GM23248 (cell line): Measurements from ENCODE around the gene ZNF709. TPM values are rescaled to one million over a fixed set of nuclear protein-coding genes. Genes with fewer than 3 reads are reported as not detected.
"Not testable (repeated sequence)": the region's sequence is repeated elsewhere in the genome, so short reads cannot be mapped to it uniquely, and the experiment has no call there.

ENCODE experiments used
- DNase-seq: peaks from one replicate; pipeline ENCODE4 v3.0.0-alpha.2; 2015
- H2AFZ ChIP-seq: fragments of 200-600 bp; sonication (generic); 2 replicates; pipeline ENCODE4 v1.6.1; 2016; ENCODE audit warnings: antibody characterized with exemption
- H3F3A ChIP-seq: fragments of 200-600 bp; sonication (generic); 2 replicates; pipeline ENCODE4 v1.6.1; 2016; ENCODE audit warnings: mild to moderate bottlenecking, antibody characterized with exemption, mixed run types; ENCODE audit not compliant: insufficient read depth
- H3K27ac ChIP-seq: fragments of 200-600 bp; sonication (generic); 2 replicates; pipeline ENCODE4 v1.5.1; 2016; ENCODE audit warnings: mild to moderate bottlenecking
- H3K27me3 ChIP-seq: fragments of 200-600 bp; sonication (generic); replicated peaks from 2 replicates; pipeline ENCODE4 v1.6.1; 2016; ENCODE audit warnings: mild to moderate bottlenecking; ENCODE audit not compliant: insufficient read depth
- H3K36me3 ChIP-seq: fragments of 200-600 bp; sonication (generic); 2 replicates; pipeline ENCODE4 v1.6.1; 2016; ENCODE audit warnings: low read depth, mild to moderate bottlenecking
- H3K4me1 ChIP-seq: fragments of 200-600 bp; sonication (generic); 2 replicates; pipeline ENCODE4 v1.6.1; 2016; ENCODE audit warnings: mild to moderate bottlenecking; ENCODE audit not compliant: insufficient read depth
- H3K4me2 ChIP-seq: fragments of 200-600 bp; sonication (generic); one replicate; pipeline ENCODE4 v1.6.1; 2016; ENCODE audit warnings: mild to moderate bottlenecking; ENCODE audit not compliant: unreplicated experiment
- H3K4me3 ChIP-seq: fragments of 200-600 bp; sonication (generic); 2 replicates; pipeline ENCODE4 v1.5.1; 2016; ENCODE audit warnings: mild to moderate bottlenecking
- H3K79me2 ChIP-seq: fragments of 200-600 bp; sonication (generic); 2 replicates; pipeline ENCODE4 v1.6.1; 2016; ENCODE audit warnings: mild to moderate bottlenecking; ENCODE audit not compliant: insufficient read depth
- H3K9ac ChIP-seq: fragments of 200-600 bp; sonication (generic); 2 replicates; pipeline ENCODE4 v1.6.1; 2016; ENCODE audit warnings: mild to moderate bottlenecking
- H3K9me2 ChIP-seq: fragments of 200-600 bp; sonication (generic); 2 replicates; pipeline ENCODE4 v1.6.1; 2016; ENCODE audit warnings: mixed run types, mild to moderate bottlenecking, moderate library complexity; ENCODE audit not compliant: insufficient read depth
- H3K9me3 ChIP-seq: fragments of 200-600 bp; sonication (generic); one replicate; pipeline ENCODE4 v1.6.1; 2017; ENCODE audit warnings: low read depth
- H4K20me1 ChIP-seq: fragments of 200-600 bp; sonication (generic); 2 replicates; pipeline ENCODE4 v1.6.0; 2016; ENCODE audit not compliant: insufficient read depth
- EZH2 ChIP-seq: fragments of 200-600 bp; sonication (generic); IDR thresholded peaks from 2 replicates; pipeline ENCODE4 v1.6.1; 2018; ENCODE audit warnings: antibody characterized with exemption, mild to moderate bottlenecking; ENCODE audit not compliant: insufficient read depth, poor library complexity, severe bottlenecking
- EZH2phosphoT487 ChIP-seq: fragments of 200-600 bp; sonication (generic); IDR thresholded peaks from 2 replicates; pipeline ENCODE4 v1.6.1; 2018; ENCODE audit warnings: antibody characterized with exemption, moderate library complexity, mild to moderate bottlenecking, low read depth; ENCODE audit not compliant: insufficient read depth
- WGBS, 2 experiments: methylation state at CpG; one replicate each; pipeline ENCODE4 v1.1.6; 2015 to 2017; ENCODE audit warnings: low lambda C conversion rate in 2 of 2, low coverage in 1 of 2; ENCODE audit errors: missing lambda C conversion rate in 2 of 2; 5-methylcytosine and 5-hydroxymethylcytosine counted together
- in situ Hi-C: fragments of 300-500 bp; cut with MboI; formaldehyde crosslinking; loops from 2 replicates; pipeline ENCODE4 v1.15.0; 2020
- polyA plus RNA-seq: library from polyadenylated mRNA; unstranded; fragments of >200 nt; fragmentation: Nextera tagmentation; extraction: Ambion mirVana; gene quantifications from 2 replicates; pipeline ENCODE4 v1.2.1, GENCODE V29; 2016
- small RNA-seq: library from RNA; depleted of rRNA; stranded (forward); fragments of <200 nt; gene quantifications from one replicate; pipeline ENCODE3, GENCODE V24; 2014; ENCODE audit warnings: low read depth, low replicate concordance
- total RNA-seq: library from RNA; depleted of rRNA; stranded (reverse); fragments of >200 nt; shearing (Covaris generic); gene quantifications from 2 replicates; pipeline ENCODE4 v1.2.3, GENCODE V29; 2014; rRNA removed

Gene ZNF709
- total and polyA plus RNA-seq, 2 experiments from 2014 or later = 1.1 to 2.7 TPM

DNA sequence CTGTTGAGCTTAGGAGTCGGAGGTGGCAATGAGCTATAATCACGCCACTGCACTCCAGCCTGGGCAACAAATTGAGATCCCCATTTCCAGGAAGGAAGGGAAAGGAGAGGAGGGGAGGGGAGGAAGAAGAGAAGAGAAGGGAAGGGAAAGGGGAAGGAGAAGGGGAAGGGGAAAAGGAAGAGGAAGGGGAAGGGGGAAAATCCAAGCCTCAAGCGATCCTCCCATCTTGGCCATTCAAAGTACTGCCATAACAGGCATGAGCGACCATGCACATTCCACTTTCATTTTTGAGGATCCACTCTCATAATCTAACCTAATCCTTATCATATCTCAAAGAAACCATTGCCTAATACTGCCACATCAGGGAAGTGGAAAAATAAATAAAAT is 58.7 kb downstream of the ZNF709 start:
- 92 to 97% methylated on average over 4 of the region's 4 CpGs for WGBS, 2 experiments
- Histone ChIP-seq H3K9me3 (no peaks in the 10 kb centered on the region), H2AFZ (no peak overlapping the region), H3K9me2 (no peaks in the 10 kb centered on the region), H3K4me2 (no peak overlapping the region), H3F3A (no peaks in the 10 kb centered on the region), H3K79me2 (no peaks in the 10 kb centered on the region), H3K27me3 (no peaks in the 10 kb centered on the region), H3K27ac (no peak overlapping the region), H4K20me1 (no peaks in the 10 kb centered on the region), H3K4me1 (no peaks in the 10 kb centered on the region), H3K9ac (no peak overlapping the region), H3K36me3 (no peaks in the 10 kb centered on the region; the same call in 1 of the 2 replicates), H3K4me3 (no peak overlapping the region)
- TF ChIP-seq EZH2phosphoT487 (no peak), EZH2 (no peak)
- no peak for DNase-seq
- in situ Hi-C loops = no loop called here

DNA sequence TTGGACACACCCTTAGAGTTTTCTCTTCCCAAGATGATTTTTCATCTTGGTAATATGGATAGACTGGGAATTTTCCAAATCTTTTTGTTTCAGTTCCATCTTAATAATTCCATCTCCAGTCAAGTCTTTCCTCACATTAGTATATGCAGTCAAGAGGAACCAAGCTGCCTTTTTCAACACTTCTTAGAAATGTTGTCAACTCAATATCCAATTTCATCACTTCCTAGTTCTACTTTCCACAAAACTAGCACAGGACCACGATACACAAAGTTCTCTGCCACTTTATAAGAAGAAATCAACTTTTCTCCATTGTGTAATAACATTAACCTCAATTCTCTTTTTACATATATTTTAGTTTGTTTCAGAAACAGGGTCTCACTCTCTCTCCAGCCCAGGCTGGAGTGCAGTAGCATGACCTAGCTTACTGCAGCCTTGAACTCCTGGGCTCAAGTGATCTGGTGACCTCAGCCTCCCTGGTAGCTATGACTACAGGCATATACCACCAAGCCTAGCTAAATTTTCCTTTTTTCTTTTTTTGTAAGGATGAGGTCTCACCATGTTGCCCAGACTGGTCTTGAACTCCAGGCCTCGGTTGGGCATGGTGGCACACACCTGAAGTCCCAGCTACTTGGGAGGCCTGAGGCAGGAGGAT is 59.3 kb downstream of the ZNF709 start:
- no peak overlapping the region for H3K27ac ChIP-seq
- H3K9me3 ChIP-seq = no peaks in the 10 kb centered on the region
- H3K79me2 ChIP-seq = no peaks in the 10 kb centered on the region
- H3F3A ChIP-seq = no peaks in the 10 kb centered on the region
- no peak overlapping the region for H3K4me2 ChIP-seq
- WGBS, 2 experiments = 90 to 96% methylated on average over 2 of the region's 2 CpGs
- no peaks in the 10 kb centered on the region; the same call in 1 of the 2 replicates for H3K36me3 ChIP-seq
- TF ChIP-seq EZH2 (no peak), EZH2phosphoT487 (no peak)
- no peaks in the 10 kb centered on the region for H3K4me1 ChIP-seq
- no peak overlapping the region for H3K9ac ChIP-seq
- no peaks in the 10 kb centered on the region for H3K9me2 ChIP-seq
- in situ Hi-C loops = no loop called here
- DNase-seq = no peak
- no peaks in the 10 kb centered on the region for H3K27me3 ChIP-seq
- H3K4me3 ChIP-seq = no peak overlapping the region
- H2AFZ ChIP-seq = no peak overlapping the region
- no peaks in the 10 kb centered on the region for H4K20me1 ChIP-seq

DNA sequence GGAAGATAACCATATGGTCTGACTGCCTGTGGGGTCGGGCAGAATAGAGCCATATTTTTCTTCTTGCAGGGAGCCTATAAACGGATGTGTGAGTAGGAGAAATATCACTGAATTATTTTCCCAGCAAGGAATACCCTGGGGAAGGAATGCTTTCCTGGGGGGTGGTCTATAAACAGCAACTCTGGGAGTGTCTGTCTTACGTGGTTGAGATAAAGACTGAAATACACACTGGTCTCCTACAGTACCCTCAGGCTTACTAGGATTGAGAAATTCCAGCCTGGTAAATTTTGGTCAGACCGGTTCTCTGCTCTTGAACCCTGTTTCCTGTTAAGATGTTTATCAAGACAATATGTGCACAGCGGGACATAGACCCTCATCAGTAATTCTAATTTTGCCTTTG is 67.3 kb downstream of the ZNF709 start:
- H3K27ac ChIP-seq, in situ Hi-C loops: not testable (repeated sequence)
- WGBS, 2 experiments = 89 to 90% methylated on average over 5 of the region's 5 CpGs

DNA sequence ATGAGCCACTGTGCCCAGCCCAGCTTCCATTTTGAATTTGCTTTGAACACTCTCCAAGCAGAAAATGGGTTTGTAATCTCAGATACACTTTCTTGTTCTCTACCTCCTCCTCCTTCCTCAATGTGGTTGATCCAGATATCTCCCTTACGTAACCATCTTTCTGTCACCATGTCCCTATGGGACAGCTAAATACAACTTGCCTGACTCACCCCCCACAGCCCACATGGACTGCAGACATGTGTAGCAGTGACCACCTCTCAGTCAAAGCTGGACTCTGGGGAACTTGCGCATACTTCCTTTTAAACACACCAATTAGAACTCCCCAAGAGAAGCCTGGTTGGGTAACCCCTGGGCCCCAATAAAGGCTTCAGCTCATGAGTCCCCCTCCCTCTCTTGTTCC is 72.7 kb downstream of the ZNF709 start:
- H3K4me1 ChIP-seq = no peaks in the 10 kb centered on the region
- 84 to 86% methylated on average over 2 of the region's 2 CpGs for WGBS, 2 experiments
- no peaks in the 10 kb centered on the region for H3K79me2 ChIP-seq
- no peaks in the 10 kb centered on the region for H4K20me1 ChIP-seq
- H3K9me3 ChIP-seq = no peaks in the 10 kb centered on the region
- in situ Hi-C loops = no loop called here
- no peak overlapping the region for H3K4me3 ChIP-seq
- no peak overlapping the region for H3K9ac ChIP-seq
- TF ChIP-seq EZH2 (no peak), EZH2phosphoT487 (no peak)
- no peak overlapping the region for H2AFZ ChIP-seq
- H3K27me3 ChIP-seq = no peaks in the 10 kb centered on the region
- H3K36me3 ChIP-seq = no peaks in the 10 kb centered on the region
- DNase-seq = no peak
- no peaks in the 10 kb centered on the region for H3K9me2 ChIP-seq
- no peak overlapping the region for H3K27ac ChIP-seq
- H3F3A ChIP-seq = no peaks in the 10 kb centered on the region
- no peak overlapping the region for H3K4me2 ChIP-seq

More for the DNA sequence above, 67.3 kb downstream of the ZNF709 start:
- H3K9ac ChIP-seq, H3F3A ChIP-seq, H3K4me2 ChIP-seq, H3K79me2 ChIP-seq, H2AFZ ChIP-seq, H3K36me3 ChIP-seq, H3K27me3 ChIP-seq, H3K4me1 ChIP-seq, H3K9me3 ChIP-seq, H4K20me1 ChIP-seq, DNase-seq, H3K4me3 ChIP-seq, H3K9me2 ChIP-seq: not testable (repeated sequence)

Small RNA genes within 50 kb of the gene (small RNA-seq; reads per million reads assigned to genes)
- gene MTCO1P27 (not detected), gene PPIAP20 (not detected)

Other genes with a start within 250 kb of the ZNF709 start
- gene ZNF44, start 189.9 kb downstream of the ZNF709 start, total RNA-seq = 5.5 and 6.1 TPM in 2 replicates
- gene ZNF44, start 189.9 kb downstream of the ZNF709 start, polyA plus RNA-seq = 6.4 and 7.2 TPM in 2 replicates
- 1.8 and 16.4 TPM in 2 replicates for gene ZNF563, start 151.2 kb downstream of the ZNF709 start, total RNA-seq
- gene ZNF563, start 151.2 kb downstream of the ZNF709 start, polyA plus RNA-seq = 2.6 and 2.8 TPM in 2 replicates
- gene ZNF442, start 119.1 kb downstream of the ZNF709 start, total RNA-seq = 2.1 and 3.6 TPM in 2 replicates
- gene ZNF442, start 119.1 kb downstream of the ZNF709 start, polyA plus RNA-seq = 0.71 and 1.3 TPM in 2 replicates
- 1.8 and 2.5 TPM in 2 replicates for gene ZNF799, start 83.5 kb downstream of the ZNF709 start, total RNA-seq
- 1.8 and 2.2 TPM in 2 replicates for gene ZNF799, start 83.5 kb downstream of the ZNF709 start, polyA plus RNA-seq
- 0.86 and 1.1 TPM in 2 replicates for gene ZNF443, start 43.8 kb downstream of the ZNF709 start, total RNA-seq
- gene ZNF443, start 43.8 kb downstream of the ZNF709 start, polyA plus RNA-seq = 1.2 and 1.4 TPM in 2 replicates
- 3.7 and 8.3 TPM in 2 replicates for gene ZNF564, start 66.7 kb upstream of the ZNF709 start, total RNA-seq
- gene ZNF564, start 66.7 kb upstream of the ZNF709 start, polyA plus RNA-seq = 5.1 and 5.6 TPM in 2 replicates
- gene ZNF490, start 126.0 kb upstream of the ZNF709 start, total RNA-seq = 4.0 and 11.8 TPM in 2 replicates
- gene ZNF490, start 126.0 kb upstream of the ZNF709 start, polyA plus RNA-seq = 2.6 and 2.7 TPM in 2 replicates
- 11.6 and 11.9 TPM in 2 replicates for gene ZNF791, start 126.1 kb upstream of the ZNF709 start, total RNA-seq
- 12.6 and 14.5 TPM in 2 replicates for gene ZNF791, start 126.1 kb upstream of the ZNF709 start, polyA plus RNA-seq
- 56.5 and 81.7 TPM in 2 replicates for gene MAN2B1, start 181.9 kb upstream of the ZNF709 start, total RNA-seq
- 37.1 and 40.6 TPM in 2 replicates for gene MAN2B1, start 181.9 kb upstream of the ZNF709 start, polyA plus RNA-seq
- 8.2 and 9.4 TPM in 2 replicates for gene WDR83, start 182.0 kb upstream of the ZNF709 start, total RNA-seq
- gene WDR83, start 182.0 kb upstream of the ZNF709 start, polyA plus RNA-seq = 12.7 and 13.1 TPM in 2 replicates
- gene DHPS, start 197.1 kb upstream of the ZNF709 start, total RNA-seq = 68.4 and 104 TPM in 2 replicates
- gene DHPS, start 197.1 kb upstream of the ZNF709 start, polyA plus RNA-seq = 50.9 and 56.0 TPM in 2 replicates
- not detected in 2 replicates for gene GNG14, start 203.2 kb upstream of the ZNF709 start, total RNA-seq
- not detected in 2 replicates for gene GNG14, start 203.2 kb upstream of the ZNF709 start, polyA plus RNA-seq
- gene FBXW9, start 211.8 kb upstream of the ZNF709 start, total RNA-seq = 13.8 and 22.3 TPM in 2 replicates
- gene FBXW9, start 211.8 kb upstream of the ZNF709 start, polyA plus RNA-seq = 14.2 TPM in 2 replicates
- 30.9 and 34.3 TPM in 2 replicates for gene TNPO2, start 239.1 kb upstream of the ZNF709 start, total RNA-seq
- gene TNPO2, start 239.1 kb upstream of the ZNF709 start, polyA plus RNA-seq = 13.2 and 13.3 TPM in 2 replicates
- 202 and 210 TPM in 2 replicates for gene TRIR, start 249.9 kb upstream of the ZNF709 start, total RNA-seq
- gene TRIR, start 249.9 kb upstream of the ZNF709 start, polyA plus RNA-seq = 162 and 170 TPM in 2 replicates